KMS-11 (cell line): ENCODE data around the gene DENND2D.

Source experiments
- H2AFZ ChIP-seq: fragments of 200-600 bp; sonication (generic); 2 replicates; pipeline ENCODE4 v1.6.1; 2016; ENCODE audit warnings: antibody characterized with exemption, mixed run types, low read depth
- H3K27ac ChIP-seq: fragments of 200-600 bp; sonication (generic); 2 replicates; pipeline ENCODE4 v1.6.1; 2016; ENCODE audit warnings: mild to moderate bottlenecking, mixed run types
- H3K27me3 ChIP-seq: fragments of 200-600 bp; sonication (generic); 2 replicates; pipeline ENCODE4 v1.6.1; 2017; ENCODE audit warnings: mild to moderate bottlenecking, low read depth, mixed run types, moderate library complexity; ENCODE audit not compliant: insufficient read depth
- H3K36me3 ChIP-seq: fragments of 200-600 bp; sonication (generic); 2 replicates; pipeline ENCODE4 v1.6.1; 2017; ENCODE audit warnings: mild to moderate bottlenecking, mixed run types; ENCODE audit not compliant: insufficient read depth
- H3K4me1 ChIP-seq: fragments of 200-600 bp; sonication (generic); 2 replicates; pipeline ENCODE4 v1.6.1; 2016; ENCODE audit warnings: mild to moderate bottlenecking, low read depth, mixed run types; ENCODE audit not compliant: poor library complexity, severe bottlenecking
- H3K4me2 ChIP-seq: fragments of 200-600 bp; sonication (generic); 2 replicates; pipeline ENCODE4 v1.7.0; 2016; ENCODE audit warnings: mild to moderate bottlenecking, mixed run types
- H3K4me3 ChIP-seq: fragments of 200-600 bp; sonication (generic); IDR thresholded peaks from 2 replicates; pipeline ENCODE4 v1.6.1; 2017; ENCODE audit warnings: low read depth, low read length, mixed read lengths; ENCODE audit not compliant: insufficient read depth
- H3K79me2 ChIP-seq: fragments of 200-600 bp; sonication (generic); 2 replicates; pipeline ENCODE4 v1.6.1; 2016; ENCODE audit warnings: low read depth, mixed run types; ENCODE audit not compliant: insufficient read depth
- H3K9ac ChIP-seq: fragments of 200-600 bp; sonication (generic); 2 replicates; pipeline ENCODE4 v1.6.1; 2016; ENCODE audit warnings: mild to moderate bottlenecking, mixed run types
- H4K20me1 ChIP-seq: fragments of 200-600 bp; sonication (generic); 2 replicates; pipeline ENCODE4 v1.6.1; 2016; ENCODE audit warnings: mild to moderate bottlenecking, mixed run types; ENCODE audit not compliant: insufficient read depth
- TF ChIP-seq, protein P1 (sequence below): fragments of 200-600 bp; sonication (generic); conservative IDR thresholded peaks from 2 replicates; pipeline ENCODE4 v1.6.1; 2017; ENCODE audit warnings: low read depth, mild to moderate bottlenecking, antibody characterized with exemption, low read length, moderate library complexity, mixed read lengths

DENND2D gene

DNA sequence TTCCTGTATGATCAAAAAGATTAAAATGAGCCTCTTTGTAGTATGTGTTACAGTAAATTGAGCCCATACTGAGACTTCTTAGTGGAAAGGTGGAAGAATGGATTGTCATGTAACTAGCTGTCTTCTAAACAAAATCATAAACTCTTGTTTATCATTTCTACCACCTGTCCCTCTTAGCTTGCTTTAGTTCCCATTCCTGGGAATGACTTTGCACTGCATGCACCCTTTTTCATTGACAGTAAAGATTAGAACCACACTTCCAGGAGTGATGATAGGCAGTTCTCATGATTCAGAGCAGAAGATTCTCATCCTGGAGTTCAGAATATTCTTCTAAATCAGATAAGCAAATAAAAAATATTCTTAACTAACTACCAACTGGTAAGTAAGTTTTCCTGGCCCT lies 28.0 kb downstream of the DENND2D start:
- Histone ChIP-seq H3K4me3 (no peak overlapping the region), H3K79me2 (no peaks in the 10 kb centered on the region), H2AFZ (no peak overlapping the region), H3K4me1 (no peaks in the 10 kb centered on the region), H3K9ac (no peak overlapping the region), H3K4me2 (no peak overlapping the region), H3K27me3 (no peaks in the 10 kb centered on the region), H3K27ac (no peak overlapping the region), H4K20me1 (no peaks in the 10 kb centered on the region), H3K36me3 (no peaks in the 10 kb centered on the region)
- TF ChIP-seq, protein P1, sequence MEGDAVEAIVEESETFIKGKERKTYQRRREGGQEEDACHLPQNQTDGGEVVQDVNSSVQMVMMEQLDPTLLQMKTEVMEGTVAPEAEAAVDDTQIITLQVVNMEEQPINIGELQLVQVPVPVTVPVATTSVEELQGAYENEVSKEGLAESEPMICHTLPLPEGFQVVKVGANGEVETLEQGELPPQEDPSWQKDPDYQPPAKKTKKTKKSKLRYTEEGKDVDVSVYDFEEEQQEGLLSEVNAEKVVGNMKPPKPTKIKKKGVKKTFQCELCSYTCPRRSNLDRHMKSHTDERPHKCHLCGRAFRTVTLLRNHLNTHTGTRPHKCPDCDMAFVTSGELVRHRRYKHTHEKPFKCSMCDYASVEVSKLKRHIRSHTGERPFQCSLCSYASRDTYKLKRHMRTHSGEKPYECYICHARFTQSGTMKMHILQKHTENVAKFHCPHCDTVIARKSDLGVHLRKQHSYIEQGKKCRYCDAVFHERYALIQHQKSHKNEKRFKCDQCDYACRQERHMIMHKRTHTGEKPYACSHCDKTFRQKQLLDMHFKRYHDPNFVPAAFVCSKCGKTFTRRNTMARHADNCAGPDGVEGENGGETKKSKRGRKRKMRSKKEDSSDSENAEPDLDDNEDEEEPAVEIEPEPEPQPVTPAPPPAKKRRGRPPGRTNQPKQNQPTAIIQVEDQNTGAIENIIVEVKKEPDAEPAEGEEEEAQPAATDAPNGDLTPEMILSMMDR: no peak

DNA sequence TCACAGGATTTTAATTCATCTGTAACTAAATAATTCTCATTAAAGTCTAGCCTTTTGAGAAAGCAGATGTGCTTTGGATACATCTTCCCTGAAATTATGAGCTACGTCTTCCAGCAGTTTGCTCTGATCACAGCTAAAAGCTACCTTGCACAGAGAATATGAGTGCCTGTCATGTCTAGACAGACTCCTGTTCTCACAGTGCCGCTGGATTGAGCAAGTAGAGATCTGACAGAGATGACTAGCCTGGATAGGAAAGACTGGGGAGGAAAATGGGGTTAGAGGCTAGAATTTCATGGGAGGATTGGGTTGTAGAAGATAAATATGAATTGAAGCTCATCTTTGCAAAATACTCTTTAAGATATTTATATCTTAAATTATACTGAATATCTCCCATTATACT lies 36.3 kb downstream of the DENND2D start:
- Histone ChIP-seq H3K4me3 (no peak overlapping the region), H3K4me2 (no peak overlapping the region), H3K27me3 (no peaks in the 10 kb centered on the region), H3K27ac (no peak overlapping the region), H3K4me1 (no peaks in the 10 kb centered on the region), H3K9ac (no peak overlapping the region), H3K79me2 (no peaks in the 10 kb centered on the region), H3K36me3 (no peaks in the 10 kb centered on the region), H4K20me1 (no peaks in the 10 kb centered on the region), H2AFZ (no peak overlapping the region)
- TF ChIP-seq, protein P1: no peak

DNA sequence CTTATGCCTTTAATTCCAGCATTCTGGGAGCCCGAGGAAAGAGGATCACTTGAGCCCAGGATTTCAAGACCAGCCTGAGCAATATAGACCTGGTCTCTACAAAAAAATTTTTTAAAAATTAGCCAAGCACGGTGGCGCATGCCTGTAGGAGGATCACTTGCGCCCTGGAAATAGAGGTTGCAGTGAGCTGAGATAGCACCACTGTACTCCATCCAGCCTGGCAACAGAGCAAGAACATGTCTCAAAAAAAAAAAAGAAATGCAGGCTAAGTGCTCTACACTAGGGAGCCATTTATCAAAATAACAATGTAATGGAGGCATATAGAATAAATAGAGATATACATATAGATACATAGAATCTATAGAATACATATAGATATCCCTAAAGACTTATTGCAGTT lies 37.1 kb downstream of the DENND2D start:
- TF ChIP-seq, protein P1: no peak
- H2AFZ ChIP-seq: no peak overlapping the region
- no peak overlapping the region for H3K27ac ChIP-seq
- H3K27me3 ChIP-seq: no peaks in the 10 kb centered on the region
- H3K79me2 ChIP-seq: no peaks in the 10 kb centered on the region
- no peaks in the 10 kb centered on the region for H3K4me1 ChIP-seq
- no peak overlapping the region for H3K4me3 ChIP-seq
- no peak overlapping the region for H3K4me2 ChIP-seq
- no peaks in the 10 kb centered on the region for H4K20me1 ChIP-seq
- H3K36me3 ChIP-seq: no peaks in the 10 kb centered on the region
- H3K9ac ChIP-seq: no peak overlapping the region

DNA sequence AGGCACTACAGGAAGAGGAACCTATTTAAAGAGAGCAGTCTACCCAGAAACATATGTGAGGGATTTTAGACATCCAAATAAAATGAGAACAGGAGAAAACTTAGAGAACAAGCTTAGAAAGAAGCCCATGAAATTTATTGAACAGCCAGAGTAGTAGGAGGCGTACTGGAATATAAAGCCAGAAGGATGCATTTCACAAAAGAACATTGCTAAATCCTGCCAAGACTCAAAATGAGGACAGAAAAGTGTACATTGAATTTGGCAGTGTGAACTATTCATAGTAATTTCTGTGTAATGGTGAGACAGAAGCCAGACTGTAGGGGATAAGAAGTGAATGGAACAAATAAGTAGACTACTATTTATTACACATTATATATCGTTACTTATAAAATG lies 38.0 kb downstream of the DENND2D start:
- Histone ChIP-seq H3K4me3 (no peak overlapping the region), H3K27ac (no peak overlapping the region), H3K27me3 (no peaks in the 10 kb centered on the region), H3K9ac (no peak overlapping the region), H3K4me1 (no peaks in the 10 kb centered on the region), H4K20me1 (no peaks in the 10 kb centered on the region), H2AFZ (no peak overlapping the region), H3K36me3 (no peaks in the 10 kb centered on the region), H3K4me2 (no peak overlapping the region), H3K79me2 (no peaks in the 10 kb centered on the region)
- TF ChIP-seq, protein P1: no peak
